Transverse colon (tissue), 4 donors: Measurements from ENCODE around the gene KSR1. TPM values are rescaled to one million over a fixed set of nuclear protein-coding genes. Genes with fewer than 3 reads are reported as not detected.

Source experiments
- DNase-seq: peaks from one replicate; pipeline ENCODE4 v3.0.0-alpha.2; 2019
- H3K27ac ChIP-seq, 4 donors: fragments of 200-600 bp; sonication (generic); 2 replicates each; pipeline ENCODE4 v1.5.1; 2016 to 2018; ENCODE audit warnings: inconsistent platforms in 4 of 4
- H3K27me3 ChIP-seq: fragments of 200-600 bp; sonication (generic); 2 replicates; pipeline ENCODE4 v1.5.1; 2017; ENCODE audit warnings: inconsistent platforms
- H3K36me3 ChIP-seq, 4 donors: fragments of 200-600 bp; sonication (generic); 2 replicates each; pipeline ENCODE4 v1.5.1; 2017 to 2019; ENCODE audit warnings: inconsistent platforms in 4 of 4
- H3K4me1 ChIP-seq, 4 donors: fragments of 200-600 bp; sonication (generic); 2 replicates each; pipeline ENCODE4 v1.5.1; 2017 to 2020; ENCODE audit warnings: inconsistent platforms in 4 of 4
- H3K4me3 ChIP-seq, 4 donors: fragments of 200-600 bp; sonication (generic); 1 replicate in 1 of 4; 2 replicates in 3 of 4; pipeline versions ENCODE4 v1.5.1 to v1.6.1; 2017 to 2019; ENCODE audit warnings: inconsistent platforms in 4 of 4
- H3K9me3 ChIP-seq, 2 donors: fragments of 200-600 bp; sonication (generic); 2 replicates each; pipeline ENCODE4 v1.5.1; 2017 to 2019; ENCODE audit warnings: inconsistent platforms in 2 of 2
- CTCF ChIP-seq, 5 experiments: fragments of 200-600 bp in 3 of 5; fragments of 450-650 bp in 2 of 5; sonication (generic) in 3 of 5; IDR thresholded peaks; 1 replicate in 2 of 5; 2 replicates in 3 of 5; pipeline ENCODE4 v1.5.1; 2016 to 2017; ENCODE audit warnings: antibody characterized with exemption in 5 of 5, inconsistent platforms in 3 of 5, mild to moderate bottlenecking in 2 of 5, moderate library complexity in 1 of 5
- EP300 ChIP-seq: sonication (generic); formaldehyde crosslinking; IDR thresholded peaks from one replicate; pipeline ENCODE4 v1.6.1; 2017; ENCODE audit warnings: antibody characterized with exemption, low read depth
- POLR2A ChIP-seq: fragments of 450-650 bp; IDR thresholded peaks from one replicate; pipeline ENCODE4 v1.6.1; 2016; ENCODE audit warnings: antibody characterized with exemption, mild to moderate bottlenecking, moderate library complexity
- POLR2AphosphoS5 ChIP-seq, 3 donors: sonication (generic); formaldehyde crosslinking; IDR thresholded peaks; one replicate each; pipeline ENCODE4 v1.6.1; 2016; ENCODE audit warnings: antibody characterized with exemption in 3 of 3
- WGBS, 2 donors: methylation state at CpG; one replicate each; pipeline ENCODE4 v1.1.5; 2018; ENCODE audit warnings: low coverage in 1 of 2; 5-methylcytosine and 5-hydroxymethylcytosine counted together
- in situ Hi-C, 4 donors: fragments of 200-750 bp; cut with MboI; loops; one replicate each; pipeline versions ENCODE4 v1.15.0 to v1.15.1; 2017; ENCODE audit warnings: low sequenced_read_pairs in 3 of 4, low pct_ligation_motif_present in 1 of 4, low pct_unique_long_range_greater_than_20kb in 1 of 4
- intact Hi-C: fragments of 100-400 bp; cut with DNase I; formaldehyde crosslinking; loops from one replicate; pipeline ENCODE4 v1.15.1; 2023; ENCODE audit warnings: low total_unique reads
- total RNA-seq, 4 donors: library from RNA; depleted of rRNA; stranded (reverse); fragments of >200 nt; gene quantifications; one replicate each; pipeline ENCODE4 v1.1.0, GENCODE V29; 2016

The KSR1 gene
- total RNA-seq, 4 donors from 2014 or later, result 8.2 to 55.7 (median 30.9) TPM

- H3K36me3 ChIP-seq, result peaks cover 0 to 5% (median 0%) of the 10 kb centered on the region in 4 donors
- no peak overlapping the region for H3K27ac ChIP-seq
- WGBS, 2 donors, result 73 to 77% methylated on average over 6 to 22 of the region's 22 CpGs
- H3K4me1 ChIP-seq, result peaks cover 0 to 19% (median 11%) of the 10 kb centered on the region in 4 donors
- H3K27me3 ChIP-seq, result no peaks in the 10 kb centered on the region
- TF ChIP-seq EP300 (no peak), CTCF (IDR thresholded peaks at IDR 0.05) (no peak), POLR2AphosphoS5 (IDR thresholded peaks at IDR 0.05) (no peak), POLR2A (no peak)
- DNase-seq, result peak; percentile 49
- no peaks in the 10 kb centered on the region for H3K9me3 ChIP-seq
- in situ Hi-C loops, result loop anchor here in 3 of 4 donors (5.0 to 25.0 kb wide), 7 partner anchors 48 to 369 kb away; partner anchors contain the start of gene LYRM9 (in 1 of the 3)
- intact Hi-C loops, result loop anchor here (2.0 to 10.0 kb wide), 2 partner anchors 47 to 369 kb away; no protein-coding TSS in a partner anchor
- H3K4me3 ChIP-seq, result no peak overlapping the region
These were observed 147.9 kb downstream of the KSR1 start for GRCh38 chr17:27603880-27604794.

GRCh38 chr17:27605409-27605808 lies 149.2 kb downstream of the KSR1 start:
- intact Hi-C loops, result loop anchor here (10.0 kb wide), 1 partner anchor 371 kb away; no protein-coding TSS in a partner anchor

GRCh38 chr17:27607521-27608091 lies 151.4 kb downstream of the KSR1 start:
- H3K36me3 ChIP-seq, result peaks cover 0 to 5% (median 0%) of the 10 kb centered on the region in 4 donors
- 67 to 87% methylated on average over 3 to 16 of the region's 16 CpGs for WGBS, 2 donors
- intact Hi-C loops, result loop anchor here (10.0 kb wide), 1 partner anchor 373 kb away; no protein-coding TSS in a partner anchor

More at GRCh38 chr17:27605409-27605808, 149.2 kb downstream of the KSR1 start:
- Histone ChIP-seq H3K27me3 (no peaks in the 10 kb centered on the region), H3K9me3 (no peaks in the 10 kb centered on the region), H3K4me1 (peaks cover 0 to 25% (median 11%) of the 10 kb centered on the region in 4 donors), H3K4me3 (no peak overlapping the region), H3K27ac (no peak overlapping the region), H3K36me3 (peaks cover 0 to 5% (median 0%) of the 10 kb centered on the region in 4 donors)
- TF ChIP-seq EP300, result no peak
- no peak for DNase-seq
- in situ Hi-C loops, result loop anchor here (5.0 to 25.0 kb wide), 7 partner anchors 47 to 371 kb away; partner anchors contain the start of gene LYRM9 (in 1 of the 4)
- WGBS, 2 donors, result 98% methylated on average over 24 of the region's 25 CpGs; no CpG with 5 or more reads in 1 of the 2 donors

More at GRCh38 chr17:27607521-27608091, 151.4 kb downstream of the KSR1 start:
- H3K27me3 ChIP-seq, result no peaks in the 10 kb centered on the region
- H3K4me1 ChIP-seq, result peaks cover 0 to 25% (median 11%) of the 10 kb centered on the region in 4 donors
- H3K9me3 ChIP-seq, result no peaks in the 10 kb centered on the region
- H3K27ac ChIP-seq, result no peak overlapping the region
- TF ChIP-seq EP300 (no peak), POLR2AphosphoS5 (IDR thresholded peaks at IDR 0.05) (no peak), CTCF (IDR thresholded peaks at IDR 0.05) (no peak), POLR2A (no peak)
- DNase-seq, result no peak
- in situ Hi-C loops, result loop anchor here (5.0 to 25.0 kb wide), 7 partner anchors 45 to 373 kb away; partner anchors contain the start of gene LYRM9 (in 1 of the 4)
- no peak overlapping the region for H3K4me3 ChIP-seq
